PC-9 (cell line): Measurements from ENCODE around the gene NUP210. TPM values are rescaled to one million over a fixed set of nuclear protein-coding genes. Genes with fewer than 3 reads are reported as not detected.

Experiments
- BruUV-seq: library from RNA; stranded (reverse); fragments of 400-500 nt; replicated peaks from 2 replicates; lab custom pipeline; 2021; lab: Mats Ljungman, UMichigan
- CTCF ChIA-PET: fragments of 300-600 bp; sonication (Branson Sonifier 250); formaldehyde crosslinking; loops from one replicate; lab custom pipeline; 2022; ENCODE audit warnings: antibody characterized with exemption; lab: Charles Lee
- POLR2A ChIA-PET: fragments of 300-600 bp; sonication (Branson Sonifier 250); formaldehyde crosslinking; loops from one replicate; lab custom pipeline; 2022; ENCODE audit warnings: antibody characterized with exemption; ENCODE audit not compliant: unreplicated experiment; lab: Charles Lee
- DNase-seq, 2 experiments: peaks; one replicate each; pipeline versions ENCODE4 v3.0.0 to v3.0.0-alpha.2; 2015 to 2022; ENCODE audit warnings: mixed read lengths in 1 of 2
- H2AFZ ChIP-seq: fragments of 200-600 bp; sonication (generic); 2 replicates; pipeline ENCODE4 v1.8.1; 2017; ENCODE audit warnings: antibody characterized with exemption
- H3F3A ChIP-seq: fragments of 200-600 bp; sonication (generic); 2 replicates; pipeline ENCODE4 v1.8.1; 2017; ENCODE audit warnings: antibody characterized with exemption, mild to moderate bottlenecking, low read depth; ENCODE audit not compliant: insufficient read depth
- H3K27ac ChIP-seq: fragments of 200-600 bp; sonication (generic); 2 replicates; pipeline ENCODE4 v1.6.1; 2016; ENCODE audit warnings: mixed run types
- H3K27me3 ChIP-seq: fragments of 200-600 bp; sonication (generic); 2 replicates; pipeline ENCODE4 v1.6.1; 2016; ENCODE audit warnings: low read depth, mixed run types; ENCODE audit not compliant: insufficient read depth
- H3K36me3 ChIP-seq: fragments of 200-600 bp; sonication (generic); 2 replicates; pipeline ENCODE4 v1.6.1; 2016; ENCODE audit warnings: low read depth, mixed run types
- H3K4me1 ChIP-seq: fragments of 200-600 bp; sonication (generic); replicated peaks from 2 replicates; pipeline ENCODE4 v1.6.1; 2016; ENCODE audit warnings: mixed run types; ENCODE audit not compliant: insufficient read depth
- H3K4me2 ChIP-seq: fragments of 200-600 bp; sonication (generic); 2 replicates; pipeline ENCODE4 v1.6.1; 2017; ENCODE audit warnings: mixed run types
- H3K4me3 ChIP-seq: fragments of 200-600 bp; sonication (generic); 2 replicates; pipeline ENCODE4 v1.6.1; 2016; ENCODE audit warnings: mixed run types
- H3K79me2 ChIP-seq: fragments of 200-600 bp; sonication (generic); 2 replicates; pipeline ENCODE4 v1.6.1; 2017; ENCODE audit warnings: low read depth, mixed run types
- H3K9me2 ChIP-seq: fragments of 200-600 bp; sonication (generic); 2 replicates; pipeline ENCODE4 v1.8.1; 2017; ENCODE audit warnings: mild to moderate bottlenecking; ENCODE audit not compliant: insufficient read depth
- H3K9me3 ChIP-seq: fragments of 200-600 bp; sonication (generic); 2 replicates; pipeline ENCODE4 v1.8.1; 2016; ENCODE audit warnings: low read depth; ENCODE audit not compliant: insufficient read depth
- H4K20me1 ChIP-seq: fragments of 200-600 bp; sonication (generic); 2 replicates; pipeline ENCODE4 v1.8.1; 2017; ENCODE audit not compliant: insufficient read depth
- CTCF ChIP-seq: fragments of 200-600 bp; sonication (generic); conservative IDR thresholded peaks from 2 replicates; pipeline ENCODE4 v1.6.1; 2017; ENCODE audit warnings: mixed run types, antibody characterized with exemption, mild to moderate bottlenecking, moderate library complexity
- EZH2 ChIP-seq: fragments of 200-600 bp; sonication (generic); IDR thresholded peaks from 2 replicates; pipeline ENCODE4 v1.8.0; 2017; ENCODE audit warnings: antibody characterized with exemption, low read depth
- intact Hi-C: fragments of 100-400 bp; cut with micrococcal nuclease; formaldehyde crosslinking; loops from one replicate; pipeline ENCODE4 v1.10.0; 2022; ENCODE audit not compliant: unreplicated experiment
- total RNA-seq: library from RNA; stranded (reverse); gene quantifications from 2 replicates; pipeline ENCODE4 v1.2.3, GENCODE V29; 2021

NUP210 gene
- total RNA-seq, 1 experiment from 2014 or later: 84.0 TPM

DNA sequence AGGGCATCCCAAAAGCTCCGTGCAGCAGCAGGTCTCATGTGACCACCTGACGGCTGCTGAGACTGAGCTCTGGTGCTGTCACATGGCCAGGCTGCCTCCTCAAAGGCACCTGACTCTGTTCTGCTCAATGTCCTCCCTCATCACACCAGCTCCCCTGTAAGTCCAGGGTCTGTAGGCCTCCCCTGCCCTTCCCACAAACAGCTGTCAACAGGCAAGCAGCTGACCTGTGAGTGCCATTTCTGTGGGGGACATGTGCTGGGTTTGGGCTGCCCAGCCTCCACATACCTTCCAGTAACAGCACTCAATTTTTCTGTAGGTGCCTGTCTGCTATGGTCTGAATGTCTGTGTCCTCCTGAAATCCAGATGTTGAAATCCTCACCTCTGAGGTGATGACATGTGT lies 11.2 kb downstream of the NUP210 start:
- intact Hi-C loops: no loop called here
- POLR2A ChIA-PET: no interaction called here
- no peak for DNase-seq

DNA sequence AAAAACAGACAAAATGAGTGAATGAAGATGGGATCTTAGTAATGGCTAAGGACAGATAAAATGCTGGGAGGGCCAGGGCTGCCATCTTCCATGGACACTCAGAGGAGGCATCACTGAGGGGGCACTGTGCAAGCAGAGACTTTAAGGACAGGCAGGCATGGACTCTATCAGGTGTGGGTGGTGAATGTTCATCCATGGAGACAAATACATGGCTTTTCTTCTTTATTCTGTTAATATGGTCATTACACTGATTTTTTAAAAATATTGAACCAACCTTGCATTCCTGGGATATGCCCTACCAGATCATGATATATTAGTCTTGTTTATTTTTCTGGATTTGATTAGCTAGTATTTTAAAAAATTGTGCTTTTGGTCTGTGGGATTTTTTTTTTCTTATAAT lies 12.2 kb downstream of the NUP210 start:
- Histone ChIP-seq H3K9me3 (peaks cover 10% of the 10 kb centered on the region), H4K20me1 (peaks cover 8% of the 10 kb centered on the region), H3K27me3 (no peaks in the 10 kb centered on the region), H3K4me3 (no peak overlapping the region), H2AFZ (no peak overlapping the region), H3K4me1 (peaks cover 5% of the 10 kb centered on the region; the same call in 1 of the 2 replicates), H3K27ac (no peak overlapping the region), H3K9me2 (no peaks in the 10 kb centered on the region), H3F3A (peaks cover 5% of the 10 kb centered on the region; the same call in 1 of the 2 replicates), H3K36me3 (peaks cover 13% of the 10 kb centered on the region; the same call in 1 of the 2 replicates), H3K4me2 (no peak overlapping the region), H3K79me2 (peaks cover 90% of the 10 kb centered on the region)
- TF ChIP-seq EZH2 (no peak), CTCF (no peak)
- intact Hi-C loops: no loop called here
- ChIA-PET CTCF (interaction anchor here (0.7 kb wide), 1 partner anchor 13 kb away, joined by 3 read pairs; no protein-coding TSS in a partner anchor), POLR2A (no interaction called here)
- BruUV-seq: no TSS peak
- DNase-seq: no peak

More for the DNA sequence above, 11.2 kb downstream of the NUP210 start:
- H3K4me3 ChIP-seq: no peak overlapping the region
- peaks cover 86% of the 10 kb centered on the region for H3K79me2 ChIP-seq
- H3F3A ChIP-seq: peaks cover 14% of the 10 kb centered on the region; the same call in 1 of the 2 replicates
- peaks cover 13% of the 10 kb centered on the region for H3K4me1 ChIP-seq
- TF ChIP-seq EZH2 (no peak), CTCF (no peak)
- no peak overlapping the region for H2AFZ ChIP-seq
- no TSS peak for BruUV-seq
- no peak overlapping the region for H3K27ac ChIP-seq
- H3K27me3 ChIP-seq: no peaks in the 10 kb centered on the region
- H4K20me1 ChIP-seq: peaks cover 8% of the 10 kb centered on the region
- H3K9me2 ChIP-seq: no peaks in the 10 kb centered on the region
- CTCF ChIA-PET: interaction anchor here (0.6 kb wide), 1 partner anchor 30 kb away, joined by 3 read pairs; no protein-coding TSS in a partner anchor
- no peak overlapping the region for H3K4me2 ChIP-seq
- peaks cover 13% of the 10 kb centered on the region; the same call in 1 of the 2 replicates for H3K36me3 ChIP-seq
- peaks cover 10% of the 10 kb centered on the region for H3K9me3 ChIP-seq

GRCh38 chr3:13407475-13407874 lies 12.6 kb downstream of the NUP210 start:
- H3F3A ChIP-seq: peaks cover under 1% of the 10 kb centered on the region; the same call in 1 of the 2 replicates
- H3K9me2 ChIP-seq: no peaks in the 10 kb centered on the region
- CTCF ChIA-PET: interaction anchor here (0.7 kb wide), 1 partner anchor 13 kb away, joined by 3 read pairs; no protein-coding TSS in a partner anchor
- no peak overlapping the region for H2AFZ ChIP-seq
- H3K9me3 ChIP-seq: peaks cover 10% of the 10 kb centered on the region
- intact Hi-C loops: no loop called here
- no TSS peak for BruUV-seq
- POLR2A ChIA-PET: interaction anchor here (0.5 kb wide), 1 partner anchor 80 kb away, joined by 3 read pairs; no protein-coding TSS in a partner anchor
- H3K27me3 ChIP-seq: no peaks in the 10 kb centered on the region
- H3K4me3 ChIP-seq: no peak overlapping the region
- no peak overlapping the region for H3K27ac ChIP-seq
- H4K20me1 ChIP-seq: peaks cover 9% of the 10 kb centered on the region
- H3K36me3 ChIP-seq: peaks cover 13% of the 10 kb centered on the region; the same call in 1 of the 2 replicates
- peaks cover under 1% of the 10 kb centered on the region; the same call in 1 of the 2 replicates for H3K4me1 ChIP-seq
- no peak for TF ChIP-seq CTCF
- TF ChIP-seq EZH2: no peak
- no peak for DNase-seq
- H3K4me2 ChIP-seq: no peak overlapping the region
- peaks cover 89% of the 10 kb centered on the region for H3K79me2 ChIP-seq
